ENCODE data around the gene DPY19L3. TPM values are rescaled to one million over a fixed set of nuclear protein-coding genes. Genes with fewer than 3 reads are reported as not detected.
A peak's percentile ranks its signal among the peaks of the same experiment; 100 is the strongest.

The DPY19L3 gene
- total and polyA plus RNA-seq, 2 of the 4 experiments (the other 2 are of a cell fraction) = 29.6 to 36.5 TPM

GRCh38 chr19:32448026-32448425 is 42.5 kb downstream of the DPY19L3 start:
- H2AK5ac ChIP-seq (ENCODE audit: low read depth, low read length) = no peak overlapping the region
- in situ Hi-C loops (cut with MboI; ENCODE audit: low sequenced_read_pairs) (no loop called here), dilution Hi-C loops (cut with HindIII; ENCODE audit: low sequenced_read_pairs, unreplicated experiment) (no loop called here), intact Hi-C loops (cut with micrococcal nuclease) (no loop called here)
- no peak overlapping the region for H2AFZ ChIP-seq (replicated peaks; ENCODE audit: low read length, poor library complexity)
- H3K27me3 ChIP-seq (ENCODE audit: control insufficient read depth, insufficient read depth, low read length) = no peaks in the 10 kb centered on the region
- no peaks in the 10 kb centered on the region for H3K9me3 ChIP-seq (ENCODE audit: control insufficient read depth, insufficient read depth, low read length)
- H3K23ac ChIP-seq (ENCODE audit: low read depth, low read length) = no peak overlapping the region
- no peak overlapping the region for H3K14ac ChIP-seq (replicated peaks; ENCODE audit: low read depth, low read length)
- peaks cover 1% of the 10 kb centered on the region; the same call in 1 of the 2 replicates for H3K4me1 ChIP-seq (ENCODE audit: control insufficient read depth, insufficient read depth, low read length)
- no peak overlapping the region for H3K9ac ChIP-seq (ENCODE audit: low read depth, low read length)
- no peak overlapping the region for H2BK15ac ChIP-seq (ENCODE audit: low read depth, low read length)
- ATAC-seq (ENCODE audit: low read depth) (no peak), DNase-seq (peak; percentile 15)
- BruUV-seq (replicated peaks) = no TSS peak
- H2BK20ac ChIP-seq (ENCODE audit: low read depth, low read length) = no peak overlapping the region
- H3K36me3 ChIP-seq (ENCODE audit: control insufficient read depth, insufficient read depth, low read length) = peaks cover 10% of the 10 kb centered on the region
- H3K4ac ChIP-seq (ENCODE audit: low read depth, low read length) = no peak overlapping the region
- ChIA-PET POLR2A (ENCODE audit: unreplicated experiment) (no interaction called here), CTCF (no interaction called here)
- no peak overlapping the region for H3K56ac ChIP-seq (ENCODE audit: extremely low read depth, insufficient read depth, low read length)
- H3K79me1 ChIP-seq (ENCODE audit: low read depth in 1 of 2, low read length in 2 of 2) = no peaks in the 10 kb centered on the region
- WGBS, 2 experiments (ENCODE audit: extremely low coverage in 2 of 2, insufficient read length in 1 of 2) = 100% methylated on average over 1 of the region's 8 CpGs; no CpG with 5 or more reads in 1 of the 2 experiments
- no peak overlapping the region for H2BK120ac ChIP-seq (ENCODE audit: low read depth, low read length)
- H4K20me1 ChIP-seq (ENCODE audit: insufficient read depth, low read length) = no peaks in the 10 kb centered on the region
- H4K8ac ChIP-seq (ENCODE audit: low read depth in 2 of 2, low read length in 2 of 2) = no peak overlapping the region
- H4K91ac ChIP-seq (ENCODE audit: insufficient read depth, low read depth, low read length) = no peak overlapping the region
- H2BK5ac ChIP-seq (ENCODE audit: low read depth, low read length, poor library complexity, severe bottlenecking) = no peak overlapping the region
- no peak overlapping the region for H3K4me2 ChIP-seq (ENCODE audit: low read depth, low read length)
- no peak overlapping the region for H3K4me3 ChIP-seq (ENCODE audit: insufficient read depth, low read depth, low read length)
- H3K18ac ChIP-seq (ENCODE audit: low read depth, low read length) = no peak overlapping the region
- no peak overlapping the region for H2AK9ac ChIP-seq (replicated peaks; ENCODE audit: low read depth, low read length, poor library complexity)
- no peak overlapping the region for H4K5ac ChIP-seq (ENCODE audit: low read depth, low read length)
- no peak overlapping the region for H3K27ac ChIP-seq (ENCODE audit: insufficient read depth, low read length)
- H3K9me1 ChIP-seq (ENCODE audit: insufficient read depth, low read length) = peaks cover 4% of the 10 kb centered on the region; the same call in 1 of the 2 replicates
- no peak for TF ChIP-seq POLR2A (IDR thresholded peaks at IDR 0.05; ENCODE audit: low read depth, low read length)
- TF ChIP-seq RCOR1 (IDR thresholded peaks at IDR 0.05; ENCODE audit: insufficient replicate concordance, low read length) = no peak
- no peak for TF ChIP-seq RAD21 (IDR thresholded peaks at IDR 0.05; ENCODE audit: low read length)
- no peak for TF ChIP-seq MXI1 (IDR thresholded peaks at IDR 0.05; ENCODE audit: borderline replicate concordance, low read depth, low read length)
- no peak for TF ChIP-seq CEBPB (IDR thresholded peaks at IDR 0.05; ENCODE audit: low read depth, low read length)
- no peak for TF ChIP-seq MAFK (IDR thresholded peaks at IDR 0.05; ENCODE audit: low read depth, low read length)
- TF ChIP-seq SMC3 (IDR thresholded peaks at IDR 0.05; ENCODE audit: low read depth, low read length) = no peak
- no peak for TF ChIP-seq FOS (IDR thresholded peaks at IDR 0.05; ENCODE audit: low read depth, low read length)
- no peak for TF ChIP-seq NFE2L2 (IDR thresholded peaks at IDR 0.05; ENCODE audit: low read depth, low read length)
- TF ChIP-seq USF2 (IDR thresholded peaks at IDR 0.05; ENCODE audit: low read depth, low read length) = no peak
- TF ChIP-seq CHD1 (IDR thresholded peaks at IDR 0.05; ENCODE audit: low read depth, low read length) = no peak
- no peak for TF ChIP-seq CTCF (conservative IDR thresholded peaks at IDR 0.05; ENCODE audit: low read depth, low read length)
- no peak for TF ChIP-seq ELK1 (IDR thresholded peaks at IDR 0.05; ENCODE audit: borderline replicate concordance, low read depth, low read length)
- no peak for TF ChIP-seq MAZ (IDR thresholded peaks at IDR 0.05; ENCODE audit: borderline replicate concordance, low read depth, low read length)
- TF ChIP-seq RFX5 (IDR thresholded peaks at IDR 0.05; ENCODE audit: low read depth, low read length) = no peak
- TF ChIP-seq BHLHE40 (IDR thresholded peaks at IDR 0.05; ENCODE audit: low read depth, low read length) = no peak

Data from IMR-90 (cell line).